HG03457 (cell line): ENCODE results near the gene ROM1.
"Not testable (repeated sequence)": the region's sequence is repeated elsewhere in the genome, so short reads cannot be mapped to it uniquely, and the experiment has no call there.

Experiments
- ATAC-seq: cut with Tn5 transposase; IDR thresholded peaks from one replicate; pipeline ENCODE4 v1.9.1; 2021; ENCODE audit warnings: moderate number of reproducible peaks; ENCODE audit not compliant: unreplicated experiment

The ROM1 gene

GRCh38 chr11:62581735-62582134 lies 31.3 kb upstream of the ROM1 start:
- ATAC-seq = not testable (repeated sequence)

GRCh38 chr11:62585356-62585755 lies 27.7 kb upstream of the ROM1 start:
- ATAC-seq = not testable (repeated sequence)

- ATAC-seq = no peak
Observed at GRCh38 chr11:62588966-62589637, 24.0 kb upstream of the ROM1 start.

GRCh38 chr11:62591448-62592145 lies 21.5 kb upstream of the ROM1 start, which contains the start of gene TUT1:
TUT1 (minus strand) TSS chr11:62591523; CDS start chr11:62591485, 38 bp downstream.
- ATAC-seq = peak; percentile 72

- ATAC-seq = no peak
Observed at GRCh38 chr11:62592146-62592815, 20.8 kb upstream of the ROM1 start.

- ATAC-seq = no peak
Observed at GRCh38 chr11:62592989-62593421, 20.1 kb upstream of the ROM1 start.

- no peak for ATAC-seq
Observed at GRCh38 chr11:62593434-62594044, 19.5 kb upstream of the ROM1 start.

- no peak for ATAC-seq
Observed at GRCh38 chr11:62595124-62595523, 17.9 kb upstream of the ROM1 start.

GRCh38 chr11:62599069-62599696 lies 13.9 kb upstream of the ROM1 start:
- peak; percentile 30 for ATAC-seq

GRCh38 chr11:62599901-62600300 lies 13.2 kb upstream of the ROM1 start:
- ATAC-seq = no peak

- no peak for ATAC-seq
Observed at GRCh38 chr11:62600367-62601121, 12.5 kb upstream of the ROM1 start.

GRCh38 chr11:62601122-62601371 lies 12.0 kb upstream of the ROM1 start:
- peak; percentile 8 for ATAC-seq

- peak; percentile 59 for ATAC-seq
Observed at GRCh38 chr11:62601372-62602140, 11.5 kb upstream of the ROM1 start, which contains the start of gene MTA2. MTA2 (minus strand) TSS chr11:62601865; CDS start chr11:62601450, 415 bp downstream.

- ATAC-seq = no peak
Observed at GRCh38 chr11:62602141-62603071, 10.7 kb upstream of the ROM1 start.

- ATAC-seq = no peak
Observed at GRCh38 chr11:62603072-62603408, 10.0 kb upstream of the ROM1 start.

GRCh38 chr11:62603776-62604299 lies 9.2 kb upstream of the ROM1 start:
- ATAC-seq = no peak

- no peak for ATAC-seq
Observed at GRCh38 chr11:62604460-62605120, 8.5 kb upstream of the ROM1 start.

GRCh38 chr11:62605467-62605866 lies 7.6 kb upstream of the ROM1 start:
- ATAC-seq = no peak
